ENCODE measurements around the gene WWOX.
"Not testable (repeated sequence)": the region's sequence is repeated elsewhere in the genome, so short reads cannot be mapped to it uniquely, and the experiment has no call there.

The WWOX gene

GRCh38 chr16:78513838-78514237, 414.4 kb downstream of the WWOX start:
- H3K4me3 ChIP-seq (ENCODE audit: low read depth, low read length), result no peak overlapping the region

- not testable (repeated sequence) for H3K4me3 ChIP-seq (ENCODE audit: low read depth, low read length)
These were observed 415.4 kb downstream of the WWOX start for GRCh38 chr16:78514888-78515287.

- no peak overlapping the region for H3K4me3 ChIP-seq (ENCODE audit: low read depth, low read length)
These were observed 416.0 kb downstream of the WWOX start for GRCh38 chr16:78515421-78515820.

- H3K4me3 ChIP-seq (ENCODE audit: low read depth, low read length), result no peak overlapping the region
These were observed 416.7 kb downstream of the WWOX start for GRCh38 chr16:78516006-78516736.

DNA sequence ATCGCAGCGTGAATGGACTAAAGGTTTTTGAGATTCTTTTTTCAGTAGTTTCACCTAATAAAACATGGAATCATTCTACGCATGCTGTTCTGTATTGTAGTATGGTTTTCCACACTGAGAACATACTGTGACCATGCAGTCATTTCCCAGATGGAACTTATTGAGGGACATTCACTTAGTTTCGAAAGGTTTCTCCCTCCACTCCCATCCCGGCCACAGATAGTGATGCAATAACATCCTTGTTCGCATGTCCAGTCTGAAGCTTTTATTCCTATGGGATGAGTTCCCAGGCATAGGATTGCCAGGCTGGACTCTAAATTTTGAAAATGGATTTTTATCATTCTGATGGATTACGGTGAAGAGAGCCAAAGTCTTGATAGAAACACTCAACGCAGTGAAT, 420.4 kb downstream of the WWOX start:
- H3K4me3 ChIP-seq (ENCODE audit: low read depth, low read length), result no peak overlapping the region

- H3K4me3 ChIP-seq (ENCODE audit: low read depth, low read length), result no peak overlapping the region
These were observed 421.0 kb downstream of the WWOX start for GRCh38 chr16:78520470-78520869.

GRCh38 chr16:78522327-78522726, 422.9 kb downstream of the WWOX start:
- no peak overlapping the region for H3K4me3 ChIP-seq (ENCODE audit: low read depth, low read length)

DNA sequence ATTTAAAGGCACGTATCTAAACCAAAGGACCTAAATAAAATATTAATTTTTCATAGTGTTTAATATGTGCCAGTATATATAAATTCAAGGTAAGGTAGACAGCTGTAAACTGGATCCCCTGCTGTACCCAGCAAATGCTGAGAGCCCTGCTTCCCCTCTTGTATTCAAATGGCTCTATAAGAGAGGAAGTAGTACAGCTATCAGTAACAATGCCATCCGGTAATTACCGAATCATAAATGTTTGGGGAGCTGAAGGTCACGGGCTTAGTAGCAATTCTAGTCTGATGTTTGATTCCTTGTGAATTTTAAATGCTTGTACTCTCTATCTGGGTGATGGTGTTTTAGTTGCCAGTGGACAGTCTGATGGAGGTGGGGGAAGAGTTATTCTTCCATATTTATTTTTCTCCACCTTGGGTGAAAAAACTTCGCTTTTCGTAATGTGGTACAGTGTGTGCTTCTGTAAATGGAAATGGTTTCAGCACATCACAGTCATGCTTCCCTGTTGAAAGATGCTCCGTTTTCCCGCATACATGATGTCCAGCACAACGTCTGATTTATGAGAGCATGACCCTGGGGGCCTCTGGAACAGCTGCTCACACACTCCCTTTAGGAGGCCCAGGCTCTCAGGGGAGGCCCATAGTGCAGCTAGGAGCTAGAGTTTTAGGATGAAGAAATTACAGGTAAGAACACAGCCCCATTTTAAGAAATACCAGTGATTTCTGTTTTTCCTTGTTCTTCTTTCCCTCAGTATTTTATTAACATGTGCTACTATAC, 423.9 kb downstream of the WWOX start:
- no peak overlapping the region for H3K4me3 ChIP-seq (ENCODE audit: low read depth, low read length)

GRCh38 chr16:78524066-78524595, 424.7 kb downstream of the WWOX start:
- no peak overlapping the region for H3K4me3 ChIP-seq (ENCODE audit: low read depth, low read length)

- no peak overlapping the region for H3K4me3 ChIP-seq (ENCODE audit: low read depth, low read length)
These were observed 428.8 kb downstream of the WWOX start for GRCh38 chr16:78528265-78528664.

DNA sequence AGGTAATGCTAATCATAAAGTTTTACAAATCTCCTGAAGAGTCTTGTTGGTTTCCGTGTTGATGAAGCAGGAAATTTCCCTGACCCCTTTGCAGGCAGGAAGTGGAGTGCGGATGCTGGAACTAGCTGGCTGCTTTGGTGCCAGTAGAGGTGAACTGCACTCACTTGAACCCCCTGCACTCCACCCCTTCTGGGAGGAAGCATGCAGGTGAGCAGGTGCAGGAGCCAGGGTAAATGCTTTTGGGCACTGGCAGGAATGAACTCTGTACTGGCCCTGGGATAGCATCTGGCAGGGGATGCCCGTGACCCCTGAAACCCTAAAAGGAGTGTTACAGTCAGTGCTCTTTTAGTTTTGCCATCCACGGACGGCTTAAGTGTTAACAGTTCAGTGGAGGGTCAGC, 430.4 kb downstream of the WWOX start:
- H3K4me3 ChIP-seq (ENCODE audit: low read depth, low read length), result no peak overlapping the region

DNA sequence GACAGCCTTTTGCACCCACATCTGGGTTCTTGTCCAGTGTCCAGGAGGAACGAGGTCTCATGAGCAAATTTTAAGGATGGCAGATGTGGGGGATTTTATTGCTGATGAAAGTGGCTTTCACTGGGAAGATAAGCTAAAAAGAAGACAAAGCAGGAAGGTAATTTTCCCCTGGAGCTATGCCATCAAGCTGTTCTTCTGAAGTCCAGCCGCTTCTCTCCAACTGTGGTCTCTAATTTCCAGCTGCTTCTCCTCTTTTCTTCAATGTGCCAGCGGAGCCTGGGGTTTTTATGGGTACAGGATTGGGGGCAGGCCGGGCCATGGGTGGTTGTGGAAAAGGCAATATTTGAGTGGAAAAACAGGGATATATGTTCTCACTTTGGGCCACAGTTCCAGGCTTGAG, 430.8 kb downstream of the WWOX start:
- no peak overlapping the region for H3K4me3 ChIP-seq (ENCODE audit: low read depth, low read length)

DNA sequence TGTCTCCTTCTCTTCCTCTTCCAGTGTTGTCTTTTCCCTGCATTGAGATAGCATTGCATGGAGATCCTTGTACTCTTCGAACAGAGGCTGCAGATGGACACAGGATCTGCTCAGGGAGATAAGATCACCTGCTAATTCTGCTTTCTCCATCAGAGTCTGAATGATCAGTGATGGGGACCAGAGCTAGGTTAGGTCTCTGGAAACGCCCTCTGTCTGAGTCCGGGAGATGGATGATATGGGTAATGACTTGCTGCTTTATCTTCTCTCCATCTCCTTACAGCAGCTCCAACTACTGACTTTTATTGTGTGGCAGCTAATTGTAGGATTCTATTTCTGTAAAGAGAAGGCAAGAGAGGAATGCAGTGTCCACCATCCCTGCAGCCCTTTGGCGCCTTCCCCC, 435.6 kb downstream of the WWOX start:
- no peak overlapping the region for H3K4me3 ChIP-seq (ENCODE audit: low read depth, low read length)

DNA sequence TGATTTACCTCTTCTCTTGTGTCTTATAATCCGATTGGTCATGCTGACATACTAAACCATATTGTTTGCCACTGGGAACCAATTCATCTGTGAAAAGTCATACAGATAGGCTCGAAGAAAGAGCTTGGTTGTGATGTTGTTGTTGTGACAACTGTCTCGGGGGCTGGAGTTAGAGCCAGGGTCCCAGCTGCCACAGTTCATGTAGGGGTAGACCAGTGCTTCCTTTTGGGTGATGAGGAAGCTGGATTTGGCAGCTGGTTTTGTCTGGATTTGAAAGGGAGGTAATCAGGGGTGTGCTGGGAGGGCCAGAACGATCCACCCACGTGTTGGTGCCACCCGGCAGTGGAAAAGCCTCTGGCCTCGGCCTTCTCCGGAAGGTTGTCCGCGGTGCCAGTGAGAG, 438.1 kb downstream of the WWOX start:
- H3K4me3 ChIP-seq (ENCODE audit: low read depth, low read length), result no peak overlapping the region

- no peak overlapping the region for H3K4me3 ChIP-seq (ENCODE audit: low read depth, low read length)
These were observed 438.8 kb downstream of the WWOX start for GRCh38 chr16:78538292-78538691.

DNA sequence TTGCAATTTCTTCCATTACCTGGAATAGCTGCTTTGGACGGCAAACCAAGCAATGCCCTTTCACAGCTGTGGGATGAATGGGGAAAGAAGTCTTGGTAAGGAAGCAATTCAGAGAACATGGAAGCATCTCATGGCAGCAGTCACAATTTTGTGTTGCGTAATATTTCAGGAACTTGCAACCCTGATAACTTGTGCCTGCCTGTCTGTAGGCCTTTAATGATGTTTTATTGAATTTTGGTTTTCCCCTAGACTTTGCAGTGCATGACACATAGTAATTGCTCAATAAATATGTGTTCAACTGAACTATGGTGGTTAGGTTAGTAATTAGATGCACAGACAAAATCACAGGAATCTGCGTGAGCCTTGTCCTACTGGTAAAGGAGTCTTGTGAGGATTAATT, 439.5 kb downstream of the WWOX start:
- no peak overlapping the region for H3K4me3 ChIP-seq (ENCODE audit: low read depth, low read length)

GRCh38 chr16:78542419-78542818, 443.0 kb downstream of the WWOX start:
- no peak overlapping the region for H3K4me3 ChIP-seq (ENCODE audit: low read depth, low read length)

DNA sequence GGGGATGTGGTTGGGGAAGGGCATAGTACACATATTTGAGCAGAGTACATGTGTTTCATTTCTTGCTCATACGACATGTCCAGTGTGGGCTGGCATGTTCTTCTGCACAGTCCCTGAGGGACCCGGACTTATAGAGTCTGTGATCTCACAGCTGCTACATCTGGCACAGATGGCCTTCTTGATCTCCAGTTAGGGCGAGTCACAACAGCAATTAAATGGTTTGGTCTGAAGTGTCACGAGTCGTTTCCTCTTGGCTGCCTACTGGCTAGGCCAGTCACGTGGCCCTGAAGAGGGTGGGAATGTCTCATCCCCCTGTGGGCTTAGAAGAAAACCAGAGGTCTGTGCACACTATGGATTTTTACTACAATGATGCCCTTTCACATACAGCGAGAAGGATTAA, 443.6 kb downstream of the WWOX start:
- no peak overlapping the region for H3K4me3 ChIP-seq (ENCODE audit: low read depth, low read length)

DNA sequence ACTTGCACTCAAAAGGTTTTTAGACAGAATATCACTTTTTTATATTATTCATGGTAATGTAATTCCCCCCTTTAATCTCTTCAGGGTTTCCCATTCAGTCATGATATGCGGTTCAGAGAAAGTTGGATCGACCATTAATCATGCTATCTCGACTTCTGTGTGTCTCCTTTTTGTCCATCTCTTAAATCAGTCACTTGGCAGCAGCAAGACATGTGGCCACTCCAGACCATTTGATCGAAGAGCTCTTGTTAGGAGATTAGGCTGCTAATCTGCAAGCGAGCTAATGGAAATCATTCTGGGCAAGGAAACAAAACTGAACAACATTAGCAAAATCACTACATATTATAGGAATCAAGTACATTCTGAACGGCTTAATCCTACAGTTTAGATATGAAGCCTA, 449.9 kb downstream of the WWOX start:
- H3K4me3 ChIP-seq (ENCODE audit: low read depth, low read length), result no peak overlapping the region

DNA sequence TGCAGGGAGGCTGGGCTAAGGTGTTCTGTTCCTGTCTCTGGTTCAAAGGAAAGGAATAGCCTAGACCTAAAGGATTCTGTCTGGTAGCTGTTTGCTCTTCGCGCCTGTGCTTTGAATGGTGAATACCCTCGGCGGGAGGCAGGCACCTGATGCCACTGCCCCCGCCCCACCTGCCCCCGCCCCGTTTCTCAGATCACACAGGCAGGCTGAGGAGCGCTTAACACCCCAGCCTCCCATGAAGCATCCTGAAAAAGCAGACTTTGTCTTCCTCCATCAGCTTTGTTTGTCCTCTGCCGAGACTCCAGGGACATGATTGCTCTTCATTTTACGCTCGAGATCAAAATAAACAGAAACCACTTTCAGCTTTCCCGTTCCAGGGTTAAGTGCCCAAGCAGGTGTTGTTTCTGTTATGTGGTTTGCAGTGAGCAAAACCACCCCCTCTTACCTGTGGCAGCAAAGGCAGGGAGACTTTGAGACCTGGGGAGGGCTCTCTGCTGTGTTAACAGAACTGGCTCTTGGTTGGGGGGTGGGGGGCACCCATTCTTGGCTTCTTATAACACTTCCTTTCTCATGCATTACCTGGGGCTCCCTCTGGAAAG, 452.1 kb downstream of the WWOX start:
- no peak overlapping the region for H3K4me3 ChIP-seq (ENCODE audit: low read depth, low read length)

GRCh38 chr16:78552106-78552675, 452.7 kb downstream of the WWOX start:
- H3K4me3 ChIP-seq (ENCODE audit: low read depth, low read length), result no peak overlapping the region

DNA sequence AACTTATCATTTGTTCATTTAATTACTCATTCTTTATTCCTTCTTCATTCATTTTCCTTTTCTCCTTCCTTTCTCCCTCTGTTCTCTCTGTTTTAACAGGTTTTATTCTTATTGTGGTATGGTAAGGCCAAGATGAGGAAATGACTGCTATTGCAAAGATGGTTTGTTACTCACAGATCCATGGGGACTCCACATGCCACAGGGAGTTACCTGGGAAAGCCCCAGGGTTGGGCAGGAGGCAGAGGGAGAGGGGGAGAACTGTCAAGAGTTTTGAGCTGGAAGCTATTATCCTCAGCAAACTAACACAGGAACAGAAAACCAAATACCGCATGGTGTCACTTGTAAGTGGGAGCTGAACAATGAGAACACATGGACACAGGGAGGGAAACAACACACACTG, 453.3 kb downstream of the WWOX start:
- H3K4me3 ChIP-seq (ENCODE audit: low read depth, low read length), result no peak overlapping the region
